D341Med (cell line): ENCODE data around the gene HSFX1.

Source experiments
- DNase-seq: peaks from one replicate; pipeline ENCODE4 v3.0.0; 2012; ENCODE audit warnings: low spot score

The HSFX1 gene

GRCh38 chrX:149807747-149808458, 34.0 kb downstream of the HSFX1 start:
- no peak for DNase-seq

GRCh38 chrX:149818652-149819051, 44.8 kb downstream of the HSFX1 start:
- no peak for DNase-seq

- DNase-seq, result no peak
Measured at GRCh38 chrX:149819371-149819770, 45.5 kb downstream of the HSFX1 start.

- peak; percentile 55 for DNase-seq
Measured at GRCh38 chrX:149825424-149825823, 51.6 kb downstream of the HSFX1 start.
